ENCODE results near the gene ARHGEF16.

- TF ChIP-seq, protein P1, sequence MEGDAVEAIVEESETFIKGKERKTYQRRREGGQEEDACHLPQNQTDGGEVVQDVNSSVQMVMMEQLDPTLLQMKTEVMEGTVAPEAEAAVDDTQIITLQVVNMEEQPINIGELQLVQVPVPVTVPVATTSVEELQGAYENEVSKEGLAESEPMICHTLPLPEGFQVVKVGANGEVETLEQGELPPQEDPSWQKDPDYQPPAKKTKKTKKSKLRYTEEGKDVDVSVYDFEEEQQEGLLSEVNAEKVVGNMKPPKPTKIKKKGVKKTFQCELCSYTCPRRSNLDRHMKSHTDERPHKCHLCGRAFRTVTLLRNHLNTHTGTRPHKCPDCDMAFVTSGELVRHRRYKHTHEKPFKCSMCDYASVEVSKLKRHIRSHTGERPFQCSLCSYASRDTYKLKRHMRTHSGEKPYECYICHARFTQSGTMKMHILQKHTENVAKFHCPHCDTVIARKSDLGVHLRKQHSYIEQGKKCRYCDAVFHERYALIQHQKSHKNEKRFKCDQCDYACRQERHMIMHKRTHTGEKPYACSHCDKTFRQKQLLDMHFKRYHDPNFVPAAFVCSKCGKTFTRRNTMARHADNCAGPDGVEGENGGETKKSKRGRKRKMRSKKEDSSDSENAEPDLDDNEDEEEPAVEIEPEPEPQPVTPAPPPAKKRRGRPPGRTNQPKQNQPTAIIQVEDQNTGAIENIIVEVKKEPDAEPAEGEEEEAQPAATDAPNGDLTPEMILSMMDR (conservative IDR thresholded peaks at IDR 0.05; ENCODE audit: low read depth, low read length) = no peak
- TF ChIP-seq EZH2 (IDR thresholded peaks at IDR 0.05; ENCODE audit: borderline replicate concordance, low read depth, low read length, poor library complexity, severe bottlenecking) = no peak
Measured at GRCh38 chr1:3440711-3441409, 13.6 kb upstream of the ARHGEF16 start.
